Osteoblast (primary cell): ENCODE measurements around the gene TCOF1. TPM values are rescaled to one million over a fixed set of nuclear protein-coding genes. Genes with fewer than 3 reads are reported as not detected.
A peak's percentile ranks its signal among the peaks of the same experiment; 100 is the strongest.

Experiments
- DNase-seq: peaks from one replicate; pipeline ENCODE4 v3.0.0; 2011; ENCODE audit warnings: low spot score, mixed read lengths; ENCODE audit not compliant: insufficient read length; ENCODE audit errors: missing footprints
- H2AFZ ChIP-seq: 2 replicates; pipeline ENCODE4 v1.6.0; 2011; ENCODE audit warnings: mild to moderate bottlenecking, low read length
- H3K27ac ChIP-seq: 2 replicates; pipeline ENCODE4 v1.5.1; 2011; ENCODE audit warnings: mild to moderate bottlenecking, low read depth, low read length, moderate library complexity
- H3K27me3 ChIP-seq: 2 replicates; pipeline ENCODE4 v1.6.0; 2012; ENCODE audit warnings: mild to moderate bottlenecking, control low read depth, inconsistent platforms, low read length, moderate library complexity; ENCODE audit not compliant: insufficient read depth
- H3K36me3 ChIP-seq: 2 replicates; pipeline ENCODE4 v1.5.1; 2011; ENCODE audit warnings: mild to moderate bottlenecking, low read length, control low read depth, moderate library complexity; ENCODE audit not compliant: insufficient read depth
- H3K4me1 ChIP-seq: 2 replicates; pipeline ENCODE4 v1.5.1; 2011; ENCODE audit warnings: mild to moderate bottlenecking, low read length, control low read depth, moderate library complexity; ENCODE audit not compliant: insufficient read depth
- H3K4me2 ChIP-seq: 2 replicates; pipeline ENCODE4 v1.6.0; 2011; ENCODE audit warnings: mild to moderate bottlenecking, low read length; ENCODE audit not compliant: insufficient read depth
- H3K4me3 ChIP-seq: fragments of 200-600 bp; sonication (generic); 3 replicates; pipeline ENCODE4 v1.5.1; 2012; ENCODE audit warnings: mild to moderate bottlenecking, low read length, inconsistent platforms; ENCODE audit not compliant: insufficient read depth
- H3K79me2 ChIP-seq: 2 replicates; pipeline ENCODE4 v1.6.0; 2012; ENCODE audit warnings: mild to moderate bottlenecking, low read length, control low read depth, inconsistent platforms; ENCODE audit not compliant: insufficient read depth
- H3K9me3 ChIP-seq: 2 replicates; pipeline ENCODE4 v1.5.1; 2011; ENCODE audit warnings: low read depth, low read length, control low read depth
- H4K20me1 ChIP-seq: 2 replicates; pipeline ENCODE4 v1.6.0; 2012; ENCODE audit warnings: mild to moderate bottlenecking, low read length, control low read depth; ENCODE audit not compliant: insufficient read depth
- CTCF ChIP-seq: IDR thresholded peaks from 2 replicates; pipeline ENCODE4 v1.5.1; 2011; ENCODE audit warnings: mild to moderate bottlenecking, low read depth, low read length, moderate library complexity; ENCODE audit errors: extremely low read depth
- total RNA-seq: library from RNA; depleted of rRNA; stranded (reverse); fragments of >200 nt; gene quantifications from 2 replicates; pipeline ENCODE4 v1.2.3, GENCODE V29; 2012

TCOF1 gene
- total RNA-seq, 1 donor = 12.3 TPM

- no peaks in the 10 kb centered on the region for H3K4me1 ChIP-seq
- H3K4me2 ChIP-seq = no peak overlapping the region
- H4K20me1 ChIP-seq = peaks cover 3% of the 10 kb centered on the region
- H2AFZ ChIP-seq = no peak overlapping the region
- H3K9me3 ChIP-seq = no peaks in the 10 kb centered on the region
- peak; percentile 56 for DNase-seq
- H3K27me3 ChIP-seq = no peaks in the 10 kb centered on the region
- H3K27ac ChIP-seq = no peak overlapping the region
- H3K4me3 ChIP-seq = no peak overlapping the region
- no peak for TF ChIP-seq CTCF
- no peaks in the 10 kb centered on the region for H3K79me2 ChIP-seq
- peaks cover 61% of the 10 kb centered on the region for H3K36me3 ChIP-seq
Measured at GRCh38 chr5:150391064-150391834, 33.8 kb downstream of the TCOF1 start.

- Histone ChIP-seq H3K9me3 (no peaks in the 10 kb centered on the region), H3K4me2 (no peak overlapping the region), H3K27me3 (no peaks in the 10 kb centered on the region), H4K20me1 (no peaks in the 10 kb centered on the region), H2AFZ (no peak overlapping the region), H3K27ac (no peak overlapping the region), H3K36me3 (peaks cover 60% of the 10 kb centered on the region), H3K4me3 (no peak overlapping the region), H3K79me2 (no peaks in the 10 kb centered on the region), H3K4me1 (no peaks in the 10 kb centered on the region)
- TF ChIP-seq CTCF = no peak
- peak; percentile 80 for DNase-seq
Measured at GRCh38 chr5:150391986-150392385, 34.5 kb downstream of the TCOF1 start.

- Histone ChIP-seq H3K36me3 (peaks cover 62% of the 10 kb centered on the region), H3K27ac (no peak overlapping the region), H3K4me1 (no peaks in the 10 kb centered on the region), H3K9me3 (no peaks in the 10 kb centered on the region), H3K4me2 (no peak overlapping the region), H3K27me3 (no peaks in the 10 kb centered on the region), H3K79me2 (no peaks in the 10 kb centered on the region), H3K4me3 (no peak overlapping the region), H4K20me1 (no peaks in the 10 kb centered on the region), H2AFZ (no peak overlapping the region)
- TF ChIP-seq CTCF = no peak
- DNase-seq = peak; percentile 14
Measured at GRCh38 chr5:150392680-150393079, 35.2 kb downstream of the TCOF1 start.

GRCh38 chr5:150393096-150393645 lies 35.7 kb downstream of the TCOF1 start:
- Histone ChIP-seq H4K20me1 (no peaks in the 10 kb centered on the region), H3K36me3 (peaks cover 62% of the 10 kb centered on the region), H3K27ac (no peak overlapping the region), H3K79me2 (no peaks in the 10 kb centered on the region), H2AFZ (no peak overlapping the region), H3K9me3 (no peaks in the 10 kb centered on the region), H3K4me1 (no peaks in the 10 kb centered on the region), H3K4me3 (no peak overlapping the region), H3K27me3 (no peaks in the 10 kb centered on the region), H3K4me2 (no peak overlapping the region)
- no peak for TF ChIP-seq CTCF
- DNase-seq = peak; percentile 80
